Omental fat pad (tissue), 4 donors: Measurements from ENCODE around the gene FSTL4. TPM values are rescaled to one million over a fixed set of nuclear protein-coding genes. Genes with fewer than 3 reads are reported as not detected.

Source experiments
- ATAC-seq: fragments of 150-250 bp; one replicate; pipeline ENCODE4 v1.9.1; 2016; ENCODE audit warnings: mild to moderate bottlenecking, moderate library complexity; ENCODE audit not compliant: low FRiP score
- DNase-seq: peaks from one replicate; pipeline ENCODE4 v3.0.0-alpha.2; 2019; ENCODE audit warnings: low spot score
- total RNA-seq, 4 donors: library from RNA; depleted of rRNA; stranded (reverse); fragments of >200 nt; gene quantifications; one replicate each; pipeline ENCODE4 v1.1.0, GENCODE V29; 2016
- TF ChIP-seq, protein P1 (sequence below), 3 donors: fragments of 450-650 bp; IDR thresholded peaks; one replicate each; pipeline ENCODE4 v1.5.1; 2016 to 2017; ENCODE audit warnings: antibody characterized with exemption in 3 of 3, mild to moderate bottlenecking in 3 of 3, moderate library complexity in 2 of 3

Gene FSTL4
- total RNA-seq, 4 donors from 2014 or later, result 0.32 TPM; not detected in 3

DNA sequence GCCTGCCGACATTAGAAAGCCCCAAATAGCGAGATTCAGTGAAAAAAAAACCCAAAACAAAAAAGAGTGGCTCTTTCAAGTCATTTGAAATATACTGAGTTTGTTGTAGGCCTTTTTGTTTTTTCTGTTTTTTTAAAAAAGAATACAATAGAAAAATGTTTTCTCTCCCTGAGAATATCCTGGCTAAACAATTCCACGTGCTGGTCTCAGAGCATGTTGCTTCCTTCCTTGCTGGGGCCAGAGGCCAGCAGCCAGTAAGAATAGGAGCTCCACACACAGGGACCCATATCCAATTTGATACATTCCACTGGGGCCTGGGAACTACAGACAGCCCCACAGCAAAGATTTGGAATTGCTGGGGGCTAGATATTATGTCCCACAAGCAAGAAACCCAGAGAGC is 369.1 kb downstream of the FSTL4 start:
- TF ChIP-seq, protein P1, sequence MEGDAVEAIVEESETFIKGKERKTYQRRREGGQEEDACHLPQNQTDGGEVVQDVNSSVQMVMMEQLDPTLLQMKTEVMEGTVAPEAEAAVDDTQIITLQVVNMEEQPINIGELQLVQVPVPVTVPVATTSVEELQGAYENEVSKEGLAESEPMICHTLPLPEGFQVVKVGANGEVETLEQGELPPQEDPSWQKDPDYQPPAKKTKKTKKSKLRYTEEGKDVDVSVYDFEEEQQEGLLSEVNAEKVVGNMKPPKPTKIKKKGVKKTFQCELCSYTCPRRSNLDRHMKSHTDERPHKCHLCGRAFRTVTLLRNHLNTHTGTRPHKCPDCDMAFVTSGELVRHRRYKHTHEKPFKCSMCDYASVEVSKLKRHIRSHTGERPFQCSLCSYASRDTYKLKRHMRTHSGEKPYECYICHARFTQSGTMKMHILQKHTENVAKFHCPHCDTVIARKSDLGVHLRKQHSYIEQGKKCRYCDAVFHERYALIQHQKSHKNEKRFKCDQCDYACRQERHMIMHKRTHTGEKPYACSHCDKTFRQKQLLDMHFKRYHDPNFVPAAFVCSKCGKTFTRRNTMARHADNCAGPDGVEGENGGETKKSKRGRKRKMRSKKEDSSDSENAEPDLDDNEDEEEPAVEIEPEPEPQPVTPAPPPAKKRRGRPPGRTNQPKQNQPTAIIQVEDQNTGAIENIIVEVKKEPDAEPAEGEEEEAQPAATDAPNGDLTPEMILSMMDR (IDR thresholded peaks at IDR 0.05), result no peak
- no peak for DNase-seq
- no peak for ATAC-seq

DNA sequence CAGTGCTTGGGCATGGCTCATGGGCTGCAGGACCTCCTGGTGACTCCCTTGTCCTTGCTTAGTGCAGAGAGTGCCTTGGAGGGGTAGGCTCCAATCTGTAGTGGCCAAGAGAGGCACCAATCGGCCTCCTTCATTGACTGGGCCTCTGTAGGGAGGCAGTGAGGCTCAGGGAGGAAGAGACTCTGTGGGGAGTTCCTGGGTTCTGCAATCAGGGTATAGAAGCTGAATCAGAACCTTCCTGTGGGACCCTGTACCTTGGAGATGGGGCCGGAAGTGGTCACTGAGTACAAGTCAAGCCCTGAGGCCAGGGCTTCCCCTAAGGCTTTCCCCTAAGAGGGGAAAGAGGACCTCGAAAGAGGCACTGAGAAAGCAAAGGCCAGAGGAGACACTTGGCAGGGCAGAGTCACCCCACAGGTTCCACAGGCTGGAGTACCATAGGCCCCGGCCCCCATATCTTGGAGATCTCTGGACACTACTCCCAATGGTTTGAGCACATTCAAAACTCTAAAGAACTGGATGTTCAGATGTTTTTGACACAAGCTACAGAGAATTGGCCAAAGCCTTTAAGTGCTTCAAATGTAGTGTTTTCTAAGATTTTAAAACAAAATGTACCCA is 370.0 kb downstream of the FSTL4 start:
- TF ChIP-seq, protein P1 (IDR thresholded peaks at IDR 0.05), result no peak
- no peak for DNase-seq
- no peak for ATAC-seq

DNA sequence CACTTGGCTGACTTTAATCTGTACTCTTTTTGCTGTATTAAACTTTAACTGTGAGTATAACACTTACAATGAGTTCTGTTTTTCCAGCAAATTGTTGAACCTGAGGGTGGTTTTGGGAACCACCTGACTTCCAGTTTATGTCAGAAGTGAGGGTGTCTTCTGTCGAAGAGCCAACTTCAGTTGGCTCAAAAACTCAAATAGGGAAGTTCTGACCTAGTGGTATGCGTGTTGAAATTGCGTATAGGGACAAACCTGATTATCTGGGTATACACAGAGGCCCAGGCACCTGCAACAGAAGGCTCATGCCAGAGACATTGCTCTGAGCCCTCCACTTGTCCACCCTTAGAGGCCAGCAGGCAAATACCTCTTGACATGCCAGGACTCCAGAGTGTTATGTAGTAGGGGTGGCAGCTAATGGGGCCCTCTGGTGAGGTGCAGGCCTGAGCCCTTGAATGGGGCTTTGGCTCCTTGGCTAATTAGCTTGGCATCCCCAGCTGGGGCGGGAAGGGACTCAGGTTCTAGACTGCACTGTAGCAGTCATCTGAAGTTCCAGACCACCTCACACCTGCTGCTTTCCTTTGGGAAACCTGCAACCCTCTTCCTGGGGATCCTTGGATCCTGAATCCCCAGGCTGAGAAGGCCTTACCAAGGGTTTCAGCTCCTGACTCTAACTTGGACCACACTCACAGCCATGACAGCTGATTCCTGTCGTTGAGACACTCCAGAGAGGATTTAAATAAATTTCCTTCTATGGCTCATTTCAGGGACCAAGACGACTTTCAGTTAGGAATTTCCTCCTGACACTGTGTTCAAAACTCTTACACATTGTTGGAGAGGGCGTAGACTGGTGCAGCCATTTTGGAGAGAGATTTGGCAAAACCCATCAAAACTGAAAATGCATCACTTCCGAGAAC is 370.9 kb downstream of the FSTL4 start:
- no peak for DNase-seq
- ATAC-seq, result no peak

DNA sequence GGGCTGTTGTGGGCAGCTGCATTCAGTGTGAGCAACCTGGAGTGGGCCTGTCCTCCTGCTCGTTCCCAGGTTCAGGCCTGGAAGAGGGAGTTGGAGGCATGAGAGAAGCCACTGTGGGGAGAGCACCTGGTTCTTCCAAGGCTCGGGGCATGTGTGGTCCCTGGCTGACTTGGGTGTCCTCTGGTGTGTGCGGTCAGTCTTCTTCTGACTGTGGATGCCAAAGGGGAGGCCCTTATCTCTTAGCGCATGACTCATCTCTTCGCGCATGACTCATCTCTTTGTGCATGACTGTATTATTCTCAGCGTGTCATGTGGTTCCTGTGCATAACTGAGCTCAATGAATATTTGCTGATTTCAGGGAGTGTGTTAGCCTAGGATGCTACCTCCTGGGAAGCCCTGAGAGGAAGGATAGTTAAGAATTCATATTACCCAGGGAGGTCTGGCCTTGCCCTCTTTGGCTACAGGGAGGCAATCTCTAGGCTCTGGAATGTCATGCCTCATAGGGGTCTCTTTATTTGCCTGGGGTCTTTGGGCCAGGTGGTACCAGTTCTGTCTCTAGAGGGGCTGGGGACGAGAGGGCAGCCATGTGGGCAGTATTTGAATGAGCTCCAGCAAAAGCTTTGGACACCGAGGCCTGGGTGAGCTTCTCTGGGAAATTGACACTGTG is 371.8 kb downstream of the FSTL4 start:
- TF ChIP-seq, protein P1 (IDR thresholded peaks at IDR 0.05), result no peak
- ATAC-seq (peak; percentile 95), DNase-seq (peak; percentile 65)

More for the DNA sequence above, 370.9 kb downstream of the FSTL4 start:
- TF ChIP-seq, protein P1 (IDR thresholded peaks at IDR 0.05), result no peak

DNA sequence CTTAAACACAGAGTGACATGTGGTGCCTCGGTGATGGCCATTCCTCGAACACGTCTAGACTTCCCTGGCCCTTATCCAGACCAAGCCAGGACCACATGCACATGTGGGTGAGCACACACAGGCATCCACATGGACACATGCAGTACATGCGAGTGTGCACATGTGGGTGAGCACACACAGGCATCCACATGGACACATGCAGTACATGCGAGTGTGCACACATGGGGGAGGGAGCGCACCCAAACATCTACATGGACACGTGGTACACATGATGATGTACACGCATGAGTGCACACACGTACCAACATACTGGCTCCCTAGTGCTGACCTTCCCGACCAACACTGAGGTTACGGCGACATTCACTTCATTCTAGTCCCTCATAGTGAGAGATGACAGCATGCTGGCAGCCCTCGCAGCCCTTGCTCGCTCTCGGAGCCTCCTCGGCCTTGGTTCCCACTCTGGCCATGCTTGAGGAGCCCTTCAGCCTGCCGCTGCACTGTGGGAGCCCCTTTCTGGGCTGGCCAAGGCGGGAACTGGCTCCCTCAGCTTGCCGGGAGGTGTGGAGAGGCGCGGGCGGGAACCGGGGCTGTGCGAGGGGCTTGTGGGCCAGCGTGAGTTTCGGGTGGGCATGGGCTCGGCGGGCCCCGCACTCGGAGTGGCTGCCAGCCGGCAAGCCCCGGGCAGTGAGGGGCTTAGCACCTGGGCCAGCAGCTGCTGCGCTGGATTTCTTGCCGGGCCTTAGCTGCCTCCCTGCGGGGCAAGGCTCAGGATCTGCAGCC is 373.7 kb downstream of the FSTL4 start:
- TF ChIP-seq, protein P1 (IDR thresholded peaks at IDR 0.05), result no peak
- ATAC-seq, result no peak
- DNase-seq, result no peak

DNA sequence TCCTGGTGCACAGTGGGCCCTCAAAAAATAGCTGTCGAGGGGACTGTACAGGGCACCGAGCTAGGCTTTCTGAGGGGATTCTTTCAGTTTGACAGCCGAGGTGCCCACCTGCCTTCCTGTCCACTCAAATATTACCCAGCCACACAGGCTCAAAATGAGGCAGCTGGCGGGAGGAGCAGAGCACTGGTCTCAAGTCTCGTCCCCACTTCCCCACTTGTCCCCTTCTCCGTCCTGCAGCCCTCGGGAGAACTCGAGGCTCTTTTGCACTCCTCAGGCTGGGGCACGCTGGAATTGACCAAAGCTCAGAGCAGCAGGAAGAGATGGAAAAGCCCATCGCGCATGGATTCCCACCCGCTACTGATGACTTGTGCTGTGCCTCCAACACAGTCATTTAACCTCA is 375.4 kb downstream of the FSTL4 start:
- ATAC-seq (no peak), DNase-seq (no peak)
- TF ChIP-seq, protein P1 (IDR thresholded peaks at IDR 0.05), result no peak
